HG03558 (cell line): Measurements from ENCODE around the gene AGBL4.

ENCODE experiments used
- ATAC-seq: cut with Tn5 transposase; IDR thresholded peaks from one replicate; pipeline ENCODE4 v1.9.1; 2021; ENCODE audit warnings: moderate number of reproducible peaks; ENCODE audit not compliant: unreplicated experiment; ENCODE audit errors: extremely low read depth

The AGBL4 gene

GRCh38 chr1:48582408-48582807 lies 1441.3 kb downstream of the AGBL4 start:
- ATAC-seq: no peak

GRCh38 chr1:48581270-48581669 lies 1442.5 kb downstream of the AGBL4 start:
- no peak for ATAC-seq

- no peak for ATAC-seq
Measured at GRCh38 chr1:48576565-48576964, 1447.2 kb downstream of the AGBL4 start.

GRCh38 chr1:48572646-48573258 lies 1451.0 kb downstream of the AGBL4 start:
- no peak for ATAC-seq

GRCh38 chr1:48572134-48572533 lies 1451.6 kb downstream of the AGBL4 start:
- ATAC-seq: no peak

GRCh38 chr1:48571303-48571987 lies 1452.3 kb downstream of the AGBL4 start:
- no peak for ATAC-seq

- no peak for ATAC-seq
Measured at GRCh38 chr1:48570568-48570967, 1453.2 kb downstream of the AGBL4 start.

GRCh38 chr1:48568501-48568900 lies 1455.3 kb downstream of the AGBL4 start:
- no peak for ATAC-seq

- ATAC-seq: no peak
Measured at GRCh38 chr1:48566492-48566891, 1457.3 kb downstream of the AGBL4 start.

GRCh38 chr1:48563021-48563420 lies 1460.7 kb downstream of the AGBL4 start:
- ATAC-seq: no peak

- no peak for ATAC-seq
Measured at GRCh38 chr1:48561444-48561843, 1462.3 kb downstream of the AGBL4 start.

- no peak for ATAC-seq
Measured at GRCh38 chr1:48560577-48560976, 1463.2 kb downstream of the AGBL4 start.

- ATAC-seq: no peak
Measured at GRCh38 chr1:48560116-48560515, 1463.6 kb downstream of the AGBL4 start.

GRCh38 chr1:48558366-48558765 lies 1465.4 kb downstream of the AGBL4 start:
- ATAC-seq: no peak

- ATAC-seq: no peak
Measured at GRCh38 chr1:48556186-48556850, 1467.4 kb downstream of the AGBL4 start.

- ATAC-seq: no peak
Measured at GRCh38 chr1:48555271-48555670, 1468.5 kb downstream of the AGBL4 start.

GRCh38 chr1:48552903-48553606 lies 1470.7 kb downstream of the AGBL4 start:
- no peak for ATAC-seq

GRCh38 chr1:48552420-48552819 lies 1471.3 kb downstream of the AGBL4 start:
- ATAC-seq: no peak

GRCh38 chr1:48548985-48549384 lies 1474.8 kb downstream of the AGBL4 start:
- no peak for ATAC-seq

- no peak for ATAC-seq
Measured at GRCh38 chr1:48547561-48548220, 1476.1 kb downstream of the AGBL4 start.
